ENCODE results near the gene JADE2.
A peak's percentile ranks its signal among the peaks of the same experiment; 100 is the strongest.

JADE2 gene

DNA sequence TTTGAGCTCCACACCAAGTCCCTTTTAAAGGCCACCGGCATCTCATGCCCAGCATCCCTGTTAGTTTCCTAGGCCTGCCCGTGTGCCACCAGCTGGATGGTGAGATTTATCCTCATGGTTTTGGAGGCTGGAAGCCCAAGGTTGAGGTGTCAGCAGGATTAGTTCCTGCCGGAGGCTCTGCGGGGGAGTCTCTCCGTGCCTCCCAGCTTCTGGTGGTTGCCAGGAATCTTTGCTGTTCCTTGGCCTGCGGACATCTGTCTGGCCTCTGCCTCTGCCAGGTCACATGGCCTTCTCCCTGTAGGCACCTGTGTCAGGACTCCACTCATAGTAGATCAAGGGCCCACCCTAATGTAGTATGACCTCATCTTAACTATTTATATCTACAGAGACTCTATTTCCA, 45.4 kb downstream of the JADE2 start:
- no peak overlapping the region for H3K23ac ChIP-seq (ENCODE audit: low read depth, low read length, poor library complexity)
- H3K9ac ChIP-seq (ENCODE audit: low read depth, low read length, poor library complexity), result no peak overlapping the region
- H3K36me3 ChIP-seq (replicated peaks in 1 of 2; ENCODE audit: control insufficient read depth in 2 of 2, insufficient read depth in 2 of 2, low read length in 2 of 2), result no peaks in the 10 kb centered on the region
- no peaks in the 10 kb centered on the region for H3K27me3 ChIP-seq (ENCODE audit: control insufficient read depth in 3 of 3, insufficient read depth in 3 of 3, low read depth in 1 of 3, low read length in 3 of 3)
- no peak for DNase-seq (ENCODE audit: low spot score)
- no peak overlapping the region for H4K91ac ChIP-seq (ENCODE audit: low read depth, low read length, poor library complexity)
- no peak overlapping the region for H3K27ac ChIP-seq (replicated peaks; ENCODE audit: low read length)
- H4K8ac ChIP-seq (ENCODE audit: low read depth, low read length), result no peak overlapping the region
- no peak overlapping the region for H2BK15ac ChIP-seq (ENCODE audit: low read length)
- no peak overlapping the region for H3K18ac ChIP-seq (ENCODE audit: low read length)
- H3K9me3 ChIP-seq (replicated peaks in 1 of 2; ENCODE audit: control insufficient read depth in 2 of 2, insufficient read depth in 1 of 2, low read depth in 1 of 2, low read length in 2 of 2), result no peaks in the 10 kb centered on the region
- H2AK5ac ChIP-seq (ENCODE audit: low read depth, low read length), result no peak overlapping the region
- H3K4me2 ChIP-seq (ENCODE audit: insufficient read depth, low read length, poor library complexity, severe bottlenecking), result no peak overlapping the region
- peaks cover 13 to 17% of the 10 kb centered on the region in 2 donors for H3K4me1 ChIP-seq (ENCODE audit: control insufficient read depth in 2 of 2, insufficient read depth in 1 of 2, low read depth in 1 of 2, low read length in 2 of 2)
- no peak overlapping the region for H2BK120ac ChIP-seq (ENCODE audit: low read depth, low read length)
- no peak overlapping the region for H3K4ac ChIP-seq (ENCODE audit: low read length)
- H2AFZ ChIP-seq (ENCODE audit: low read length), result no peak overlapping the region
- H3K4me3 ChIP-seq (ENCODE audit: low read length in 2 of 2), result no peak overlapping the region
- WGBS, 2 donors (ENCODE audit: extremely low coverage in 2 of 2, insufficient read length in 2 of 2, insufficient replicate concordance in 1 of 2), result no CpG with 5 or more reads among the region's 6 CpGs
- no peak overlapping the region for H2BK12ac ChIP-seq (ENCODE audit: low read length)
- no peak overlapping the region for H2BK5ac ChIP-seq (ENCODE audit: low read length)
- peaks cover 2% of the 10 kb centered on the region for H3K79me1 ChIP-seq (ENCODE audit: low read depth, low read length)
- H3K14ac ChIP-seq (ENCODE audit: low read length), result no peak overlapping the region

DNA sequence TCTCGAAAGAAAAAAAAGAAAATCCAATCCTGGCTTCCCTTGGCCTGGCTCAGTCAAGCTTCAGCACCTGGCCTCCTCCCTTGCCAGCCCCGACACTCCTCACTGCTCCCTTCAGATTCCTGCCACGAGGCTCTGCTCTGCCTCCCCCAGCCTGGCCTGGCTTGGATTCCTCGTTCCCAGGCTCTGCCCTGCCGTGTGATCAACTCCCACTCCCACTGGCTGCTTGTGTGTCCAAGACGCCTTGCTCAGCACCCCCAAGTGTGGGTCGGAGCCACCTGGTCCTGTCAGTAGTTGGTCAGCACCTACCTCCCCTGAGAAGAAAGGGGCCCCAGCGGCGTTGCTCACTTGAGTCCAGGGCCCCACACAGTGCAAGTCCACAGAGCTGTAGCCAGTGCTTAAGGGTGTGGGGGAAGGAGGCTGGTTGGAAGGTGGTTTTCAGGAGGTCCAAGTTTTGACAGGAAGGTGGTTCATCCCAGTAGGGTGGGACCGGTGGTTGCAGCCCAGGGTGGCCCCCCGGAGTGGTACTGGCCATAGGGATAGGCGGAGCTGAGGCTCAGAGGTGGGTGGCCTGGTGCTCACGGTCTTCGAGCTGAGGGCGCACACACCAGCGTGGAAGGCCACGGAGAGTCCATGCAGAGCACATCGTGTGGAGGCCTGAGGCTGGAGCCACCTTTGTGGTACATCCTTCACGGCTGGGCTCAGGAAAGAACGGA, 46.4 kb downstream of the JADE2 start:
- no peak for DNase-seq (ENCODE audit: low spot score)
- peaks cover 13 to 17% of the 10 kb centered on the region in 2 donors for H3K4me1 ChIP-seq (ENCODE audit: control insufficient read depth in 2 of 2, insufficient read depth in 1 of 2, low read depth in 1 of 2, low read length in 2 of 2)
- peak overlapping the region; percentile 73 for H3K9ac ChIP-seq (ENCODE audit: low read depth, low read length, poor library complexity)
- H3K14ac ChIP-seq (ENCODE audit: low read length), result peak overlapping the region; percentile 44
- no peak overlapping the region for H2BK5ac ChIP-seq (ENCODE audit: low read length)
- no peaks in the 10 kb centered on the region for H3K9me3 ChIP-seq (replicated peaks in 1 of 2; ENCODE audit: control insufficient read depth in 2 of 2, insufficient read depth in 1 of 2, low read depth in 1 of 2, low read length in 2 of 2)
- H3K27ac ChIP-seq (replicated peaks; ENCODE audit: low read length), result no peak overlapping the region
- peaks cover 2% of the 10 kb centered on the region for H3K79me1 ChIP-seq (ENCODE audit: low read depth, low read length)
- H2BK15ac ChIP-seq (ENCODE audit: low read length), result peak overlapping the region; percentile 25
- H3K23ac ChIP-seq (ENCODE audit: low read depth, low read length, poor library complexity), result peak overlapping the region; percentile 13
- no peak overlapping the region for H3K18ac ChIP-seq (ENCODE audit: low read length)
- H2AK5ac ChIP-seq (ENCODE audit: low read depth, low read length), result peak overlapping the region; percentile 18
- no peak overlapping the region for H3K4me3 ChIP-seq (ENCODE audit: low read length in 2 of 2)
- H2AFZ ChIP-seq (ENCODE audit: low read length), result no peak overlapping the region
- H4K8ac ChIP-seq (ENCODE audit: low read depth, low read length), result no peak overlapping the region
- H3K36me3 ChIP-seq (replicated peaks in 1 of 2; ENCODE audit: control insufficient read depth in 2 of 2, insufficient read depth in 2 of 2, low read length in 2 of 2), result no peaks in the 10 kb centered on the region
- no peaks in the 10 kb centered on the region for H3K27me3 ChIP-seq (ENCODE audit: control insufficient read depth in 3 of 3, insufficient read depth in 3 of 3, low read depth in 1 of 3, low read length in 3 of 3)
- H3K4ac ChIP-seq (ENCODE audit: low read length), result no peak overlapping the region
- peak overlapping the region; percentile 5 for H2BK120ac ChIP-seq (ENCODE audit: low read depth, low read length)
- H4K91ac ChIP-seq (ENCODE audit: low read depth, low read length, poor library complexity), result no peak overlapping the region
- H2BK12ac ChIP-seq (ENCODE audit: low read length), result no peak overlapping the region
- WGBS, 2 donors (ENCODE audit: extremely low coverage in 2 of 2, insufficient read length in 2 of 2, insufficient replicate concordance in 1 of 2), result no CpG with 5 or more reads among the region's 20 CpGs
- no peak overlapping the region for H3K4me2 ChIP-seq (ENCODE audit: insufficient read depth, low read length, poor library complexity, severe bottlenecking)

DNA sequence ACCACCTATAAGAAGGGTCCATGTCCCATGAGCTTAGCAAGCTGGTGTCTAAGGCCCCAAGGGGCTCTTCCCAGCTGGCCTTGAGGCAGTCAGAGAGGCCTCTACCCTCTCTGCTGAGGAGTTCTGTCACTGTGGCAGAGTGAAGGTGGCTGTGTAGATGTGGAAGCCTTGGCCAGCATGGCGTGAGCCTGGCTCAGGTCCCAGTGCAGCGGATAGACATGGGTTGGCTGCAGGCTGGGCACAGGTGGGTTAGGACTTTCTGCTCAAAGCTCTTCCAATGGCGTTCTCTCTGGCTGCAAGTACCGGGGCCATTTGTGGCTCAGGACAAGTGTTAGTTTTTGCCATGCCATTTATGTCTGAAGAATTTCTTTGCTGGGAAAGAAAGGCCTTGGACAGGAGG, 47.3 kb downstream of the JADE2 start:
- H2BK12ac ChIP-seq (ENCODE audit: low read length), result no peak overlapping the region
- H2AK5ac ChIP-seq (ENCODE audit: low read depth, low read length), result no peak overlapping the region
- H2AFZ ChIP-seq (ENCODE audit: low read length), result no peak overlapping the region
- no peak overlapping the region for H3K27ac ChIP-seq (replicated peaks; ENCODE audit: low read length)
- no peak overlapping the region for H4K8ac ChIP-seq (ENCODE audit: low read depth, low read length)
- no peak overlapping the region for H3K4me3 ChIP-seq (ENCODE audit: low read length in 2 of 2)
- no peak overlapping the region for H4K91ac ChIP-seq (ENCODE audit: low read depth, low read length, poor library complexity)
- no peak overlapping the region for H3K4ac ChIP-seq (ENCODE audit: low read length)
- no peak overlapping the region for H3K14ac ChIP-seq (ENCODE audit: low read length)
- H3K9me3 ChIP-seq (replicated peaks in 1 of 2; ENCODE audit: control insufficient read depth in 2 of 2, insufficient read depth in 1 of 2, low read depth in 1 of 2, low read length in 2 of 2), result no peaks in the 10 kb centered on the region
- H3K4me2 ChIP-seq (ENCODE audit: insufficient read depth, low read length, poor library complexity, severe bottlenecking), result no peak overlapping the region
- DNase-seq (ENCODE audit: low spot score), result no peak
- no peak overlapping the region for H3K18ac ChIP-seq (ENCODE audit: low read length)
- H3K9ac ChIP-seq (ENCODE audit: low read depth, low read length, poor library complexity), result no peak overlapping the region
- H2BK15ac ChIP-seq (ENCODE audit: low read length), result no peak overlapping the region
- peaks cover 16 to 17% of the 10 kb centered on the region in 2 donors for H3K4me1 ChIP-seq (ENCODE audit: control insufficient read depth in 2 of 2, insufficient read depth in 1 of 2, low read depth in 1 of 2, low read length in 2 of 2)
- no peak overlapping the region for H2BK120ac ChIP-seq (ENCODE audit: low read depth, low read length)
- no peak overlapping the region for H2BK5ac ChIP-seq (ENCODE audit: low read length)
- peaks cover 2% of the 10 kb centered on the region for H3K79me1 ChIP-seq (ENCODE audit: low read depth, low read length)
- H3K27me3 ChIP-seq (ENCODE audit: control insufficient read depth in 3 of 3, insufficient read depth in 3 of 3, low read depth in 1 of 3, low read length in 3 of 3), result no peaks in the 10 kb centered on the region
- peak overlapping the region; percentile 12 for H3K23ac ChIP-seq (ENCODE audit: low read depth, low read length, poor library complexity)
- H3K36me3 ChIP-seq (replicated peaks in 1 of 2; ENCODE audit: control insufficient read depth in 2 of 2, insufficient read depth in 2 of 2, low read length in 2 of 2), result no peaks in the 10 kb centered on the region
- no CpG with 5 or more reads among the region's 4 CpGs for WGBS, 2 donors (ENCODE audit: extremely low coverage in 2 of 2, insufficient read length in 2 of 2, insufficient replicate concordance in 1 of 2)

DNA sequence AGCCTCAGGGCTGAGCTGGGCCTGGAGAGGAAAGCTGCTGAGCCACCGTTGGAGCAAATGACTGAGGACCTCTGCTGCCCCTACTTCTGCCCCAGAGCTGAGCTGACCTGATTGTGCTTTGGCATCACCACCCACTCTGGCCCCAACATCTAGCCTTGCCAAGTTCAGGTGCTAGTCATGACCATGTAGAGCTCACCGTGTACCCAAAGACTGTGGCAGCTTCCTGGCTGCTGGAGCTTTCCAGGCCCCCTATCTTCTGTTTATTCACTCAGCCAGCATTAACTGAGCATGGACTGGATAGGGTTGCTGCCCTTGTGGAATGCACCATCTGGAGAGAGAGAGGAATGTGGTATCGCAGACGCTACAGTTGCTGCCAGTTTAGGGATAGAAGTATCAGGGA, 49.1 kb downstream of the JADE2 start:
- WGBS, 2 donors (ENCODE audit: extremely low coverage in 2 of 2, insufficient read length in 2 of 2, insufficient replicate concordance in 1 of 2), result no CpG with 5 or more reads among the region's 4 CpGs
- no peak overlapping the region for H4K8ac ChIP-seq (ENCODE audit: low read depth, low read length)

More for the DNA sequence above, 49.1 kb downstream of the JADE2 start:
- no peak overlapping the region for H3K14ac ChIP-seq (ENCODE audit: low read length)
- no peak overlapping the region for H3K27ac ChIP-seq (replicated peaks; ENCODE audit: low read length)
- no peaks in the 10 kb centered on the region for H3K9me3 ChIP-seq (replicated peaks in 1 of 2; ENCODE audit: control insufficient read depth in 2 of 2, insufficient read depth in 1 of 2, low read depth in 1 of 2, low read length in 2 of 2)
- peaks cover 7 to 8% of the 10 kb centered on the region in 2 donors for H3K4me1 ChIP-seq (ENCODE audit: control insufficient read depth in 2 of 2, insufficient read depth in 1 of 2, low read depth in 1 of 2, low read length in 2 of 2)
- H3K4ac ChIP-seq (ENCODE audit: low read length), result no peak overlapping the region
- no peak overlapping the region for H3K4me2 ChIP-seq (ENCODE audit: insufficient read depth, low read length, poor library complexity, severe bottlenecking)
- H2BK15ac ChIP-seq (ENCODE audit: low read length), result no peak overlapping the region
- no peak overlapping the region for H3K18ac ChIP-seq (ENCODE audit: low read length)
- H2AK5ac ChIP-seq (ENCODE audit: low read depth, low read length), result no peak overlapping the region
- H3K36me3 ChIP-seq (replicated peaks in 1 of 2; ENCODE audit: control insufficient read depth in 2 of 2, insufficient read depth in 2 of 2, low read length in 2 of 2), result no peaks in the 10 kb centered on the region
- peak overlapping the region; percentile 13 for H3K23ac ChIP-seq (ENCODE audit: low read depth, low read length, poor library complexity)
- H2BK12ac ChIP-seq (ENCODE audit: low read length), result no peak overlapping the region
- no peaks in the 10 kb centered on the region for H3K79me1 ChIP-seq (ENCODE audit: low read depth, low read length)
- H3K27me3 ChIP-seq (ENCODE audit: control insufficient read depth in 3 of 3, insufficient read depth in 3 of 3, low read depth in 1 of 3, low read length in 3 of 3), result no peaks in the 10 kb centered on the region
- H2AFZ ChIP-seq (ENCODE audit: low read length), result no peak overlapping the region
- no peak for DNase-seq (ENCODE audit: low spot score)
- no peak overlapping the region for H3K9ac ChIP-seq (ENCODE audit: low read depth, low read length, poor library complexity)
- H2BK120ac ChIP-seq (ENCODE audit: low read depth, low read length), result no peak overlapping the region
- H3K4me3 ChIP-seq (ENCODE audit: low read length in 2 of 2), result no peak overlapping the region
- H2BK5ac ChIP-seq (ENCODE audit: low read length), result no peak overlapping the region
- no peak overlapping the region for H4K91ac ChIP-seq (ENCODE audit: low read depth, low read length, poor library complexity)

All from neuronal stem cell (in vitro differentiated cells).